Vagina (tissue), 2 donors: ENCODE results near the gene FBXW11. TPM values are rescaled to one million over a fixed set of nuclear protein-coding genes. Genes with fewer than 3 reads are reported as not detected.

ENCODE experiments used
- DNase-seq, 2 donors: peaks; one replicate each; pipeline ENCODE4 v3.0.0-alpha.2; 2017; ENCODE audit errors: extremely low spot score in 2 of 2
- H3K27ac ChIP-seq: fragments of 200-600 bp; sonication (generic); one replicate; pipeline ENCODE4 v1.5.1; 2019
- H3K27me3 ChIP-seq: fragments of 200-600 bp; sonication (generic); one replicate; pipeline ENCODE4 v1.5.1; 2019
- H3K36me3 ChIP-seq, 2 donors: fragments of 200-600 bp; sonication (generic); one replicate each; pipeline ENCODE4 v1.5.1; 2017 to 2019
- H3K4me1 ChIP-seq: fragments of 200-600 bp; sonication (generic); one replicate; pipeline ENCODE4 v1.5.1; 2019
- H3K4me3 ChIP-seq, 2 donors: fragments of 200-600 bp; sonication (generic); 1 replicate in 1 of 2; 2 replicates in 1 of 2; pipeline ENCODE4 v1.5.1; 2016 to 2019
- H3K9me3 ChIP-seq: fragments of 200-600 bp; sonication (generic); one replicate; pipeline ENCODE4 v1.5.1; 2019
- POLR2A ChIP-seq, 2 donors: fragments of 450-650 bp; IDR thresholded peaks; one replicate each; pipeline ENCODE4 v1.6.1; 2017; ENCODE audit warnings: antibody characterized with exemption in 2 of 2, mild to moderate bottlenecking in 2 of 2, moderate library complexity in 2 of 2
- POLR2AphosphoS5 ChIP-seq, 2 donors: sonication (generic); formaldehyde crosslinking; IDR thresholded peaks; one replicate each; pipeline ENCODE4 v1.9.0; 2017; ENCODE audit warnings: antibody characterized with exemption in 2 of 2, mild to moderate bottlenecking in 2 of 2, low read depth in 1 of 2; ENCODE audit not compliant: insufficient read depth in 1 of 2
- intact Hi-C: fragments of 100-400 bp; cut with DNase I; formaldehyde crosslinking; loops from one replicate; pipeline ENCODE4 v1.15.1; 2023
- total RNA-seq: library from RNA; depleted of rRNA; stranded (reverse); fragments of >200 nt; gene quantifications from one replicate; pipeline ENCODE4 v1.2.3, GENCODE V29; 2016
- TF ChIP-seq, protein P1 (sequence below), 3 experiments: fragments of 450-650 bp in 2 of 3; fragments of 200-600 bp in 1 of 3; sonication (generic) in 1 of 3; IDR thresholded peaks; one replicate each; pipeline ENCODE4 v1.5.1; 2017 to 2019; ENCODE audit warnings: antibody characterized with exemption in 3 of 3, mild to moderate bottlenecking in 2 of 3, moderate library complexity in 2 of 3

The FBXW11 gene
- total RNA-seq, 1 donor from 2014 or later: 40.5 TPM

- no peaks in the 10 kb centered on the region for H3K27me3 ChIP-seq
- TF ChIP-seq POLR2AphosphoS5 (IDR thresholded peaks at IDR 0.05; ENCODE audit: insufficient read depth in 1 of 2, low read depth in 1 of 2) (no peak), POLR2A (IDR thresholded peaks at IDR 0.05) (no peak)
- TF ChIP-seq, protein P1, sequence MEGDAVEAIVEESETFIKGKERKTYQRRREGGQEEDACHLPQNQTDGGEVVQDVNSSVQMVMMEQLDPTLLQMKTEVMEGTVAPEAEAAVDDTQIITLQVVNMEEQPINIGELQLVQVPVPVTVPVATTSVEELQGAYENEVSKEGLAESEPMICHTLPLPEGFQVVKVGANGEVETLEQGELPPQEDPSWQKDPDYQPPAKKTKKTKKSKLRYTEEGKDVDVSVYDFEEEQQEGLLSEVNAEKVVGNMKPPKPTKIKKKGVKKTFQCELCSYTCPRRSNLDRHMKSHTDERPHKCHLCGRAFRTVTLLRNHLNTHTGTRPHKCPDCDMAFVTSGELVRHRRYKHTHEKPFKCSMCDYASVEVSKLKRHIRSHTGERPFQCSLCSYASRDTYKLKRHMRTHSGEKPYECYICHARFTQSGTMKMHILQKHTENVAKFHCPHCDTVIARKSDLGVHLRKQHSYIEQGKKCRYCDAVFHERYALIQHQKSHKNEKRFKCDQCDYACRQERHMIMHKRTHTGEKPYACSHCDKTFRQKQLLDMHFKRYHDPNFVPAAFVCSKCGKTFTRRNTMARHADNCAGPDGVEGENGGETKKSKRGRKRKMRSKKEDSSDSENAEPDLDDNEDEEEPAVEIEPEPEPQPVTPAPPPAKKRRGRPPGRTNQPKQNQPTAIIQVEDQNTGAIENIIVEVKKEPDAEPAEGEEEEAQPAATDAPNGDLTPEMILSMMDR (IDR thresholded peaks at IDR 0.05): no peak
- no peaks in the 10 kb centered on the region for H3K4me1 ChIP-seq
- H3K4me3 ChIP-seq: no peak overlapping the region
- H3K9me3 ChIP-seq: no peaks in the 10 kb centered on the region
- no peak for DNase-seq
- intact Hi-C loops: no loop called here
- H3K36me3 ChIP-seq: no peaks in the 10 kb centered on the region
- H3K27ac ChIP-seq: no peak overlapping the region
Measured at GRCh38 chr5:171826132-171826531, 180.3 kb downstream of the FBXW11 start.

- no peaks in the 10 kb centered on the region for H3K36me3 ChIP-seq
- intact Hi-C loops: no loop called here
- H3K27me3 ChIP-seq: no peaks in the 10 kb centered on the region
- H3K4me3 ChIP-seq: no peak overlapping the region
- H3K27ac ChIP-seq: no peak overlapping the region
- TF ChIP-seq POLR2AphosphoS5 (IDR thresholded peaks at IDR 0.05; ENCODE audit: insufficient read depth in 1 of 2, low read depth in 1 of 2) (no peak), POLR2A (IDR thresholded peaks at IDR 0.05) (no peak)
- TF ChIP-seq, protein P1 (IDR thresholded peaks at IDR 0.05): no peak
- no peak for DNase-seq
- no peaks in the 10 kb centered on the region for H3K9me3 ChIP-seq
- H3K4me1 ChIP-seq: no peaks in the 10 kb centered on the region
Measured at GRCh38 chr5:171825051-171825450, 181.4 kb downstream of the FBXW11 start.

DNA sequence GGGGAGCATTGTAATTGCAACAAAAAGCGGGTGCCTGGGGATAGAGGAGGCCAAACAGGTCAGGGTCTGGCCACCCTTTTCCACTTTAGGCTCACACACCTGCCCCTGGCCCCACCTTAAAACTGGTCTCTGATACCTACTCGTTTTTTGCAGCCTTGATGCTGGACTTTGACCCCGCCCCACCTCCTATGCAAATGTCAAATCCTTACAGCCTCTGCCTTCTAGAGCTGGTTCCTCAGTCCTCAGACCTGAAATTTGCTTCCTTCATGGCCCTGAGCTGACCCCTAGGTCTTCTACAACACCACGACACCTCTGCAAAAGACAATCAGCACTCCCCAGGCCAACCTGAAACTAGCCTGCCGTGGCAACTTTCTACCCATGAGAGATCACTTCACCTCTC lies 183.2 kb downstream of the FBXW11 start:
- TF ChIP-seq POLR2AphosphoS5 (IDR thresholded peaks at IDR 0.05; ENCODE audit: insufficient read depth in 1 of 2, low read depth in 1 of 2): no peak
- no peak for TF ChIP-seq POLR2A (IDR thresholded peaks at IDR 0.05)
- TF ChIP-seq, protein P1 (IDR thresholded peaks at IDR 0.05): no peak
- Histone ChIP-seq H3K4me1 (no peaks in the 10 kb centered on the region), H3K27me3 (no peaks in the 10 kb centered on the region), H3K27ac (no peak overlapping the region), H3K36me3 (no peaks in the 10 kb centered on the region), H3K4me3 (no peak overlapping the region), H3K9me3 (no peaks in the 10 kb centered on the region)
- no peak for DNase-seq
- intact Hi-C loops: no loop called here

DNA sequence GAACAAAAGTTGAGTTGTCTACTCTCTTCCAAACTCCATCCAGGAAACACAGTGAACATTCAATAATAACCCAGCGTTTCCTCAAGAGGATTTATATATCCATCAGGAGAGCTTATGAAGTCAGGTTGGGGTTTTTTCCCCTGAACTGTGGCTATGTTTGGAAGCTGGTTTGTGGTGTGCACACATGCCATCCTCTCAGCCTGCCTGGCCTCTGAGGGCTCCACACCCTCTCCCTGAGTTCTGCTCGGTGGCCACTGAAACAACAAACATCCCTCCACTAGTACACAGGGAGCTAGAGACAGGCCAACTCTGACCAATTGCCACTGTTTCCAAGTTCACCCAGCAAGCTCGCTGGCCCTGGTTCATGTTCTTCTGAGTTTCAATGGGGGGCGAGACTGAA lies 185.2 kb downstream of the FBXW11 start:
- DNase-seq: no peak
- no peak overlapping the region for H3K27ac ChIP-seq
- H3K4me1 ChIP-seq: no peaks in the 10 kb centered on the region
- intact Hi-C loops: no loop called here
- no peaks in the 10 kb centered on the region for H3K36me3 ChIP-seq
- H3K9me3 ChIP-seq: no peaks in the 10 kb centered on the region
- no peak overlapping the region for H3K4me3 ChIP-seq
- TF ChIP-seq POLR2AphosphoS5 (IDR thresholded peaks at IDR 0.05; ENCODE audit: insufficient read depth in 1 of 2, low read depth in 1 of 2): no peak
- TF ChIP-seq POLR2A (IDR thresholded peaks at IDR 0.05): no peak
- TF ChIP-seq, protein P1 (IDR thresholded peaks at IDR 0.05): no peak
- no peaks in the 10 kb centered on the region for H3K27me3 ChIP-seq

DNA sequence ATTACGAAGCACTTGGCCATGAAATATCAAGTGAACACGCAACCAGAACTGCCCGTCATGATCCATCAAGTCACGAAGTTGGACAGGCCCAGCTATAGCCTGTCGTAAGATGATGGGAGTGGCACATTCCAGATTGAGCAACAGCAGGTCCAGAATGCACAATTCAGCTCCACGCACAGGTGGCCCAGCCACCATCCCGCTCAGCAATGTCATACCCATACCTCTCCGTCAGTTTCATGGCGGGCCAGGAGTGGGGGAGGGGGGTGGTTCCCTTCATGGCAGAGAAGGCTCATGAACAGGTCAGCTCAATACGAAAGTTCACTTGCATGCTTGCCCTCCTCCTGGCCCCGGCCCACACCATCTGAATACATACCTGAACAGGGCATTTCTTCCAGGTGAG lies 185.9 kb downstream of the FBXW11 start:
- Histone ChIP-seq H3K4me3 (no peak overlapping the region), H3K4me1 (no peaks in the 10 kb centered on the region), H3K9me3 (no peaks in the 10 kb centered on the region), H3K27ac (no peak overlapping the region), H3K36me3 (no peaks in the 10 kb centered on the region), H3K27me3 (no peaks in the 10 kb centered on the region)
- DNase-seq: no peak
- no peak for TF ChIP-seq POLR2A (IDR thresholded peaks at IDR 0.05)
- TF ChIP-seq, protein P1 (IDR thresholded peaks at IDR 0.05): no peak
- no peak for TF ChIP-seq POLR2AphosphoS5 (IDR thresholded peaks at IDR 0.05; ENCODE audit: insufficient read depth in 1 of 2, low read depth in 1 of 2)
- intact Hi-C loops: no loop called here
